COLO668 (cell line): ENCODE results near the gene LRRC51.
"Not testable (repeated sequence)": the region's sequence is repeated elsewhere in the genome, so short reads cannot be mapped to it uniquely, and the experiment has no call there.

Experiments used
- DNase-seq: peaks from one replicate; lab custom pipeline; 2025; ENCODE audit not compliant: unreplicated experiment; lab: John Stamatoyannopoulos, UW

The LRRC51 gene

GRCh38 chr11:72103754-72104167, 23.1 kb downstream of the LRRC51 start:
- DNase-seq: no peak

DNA sequence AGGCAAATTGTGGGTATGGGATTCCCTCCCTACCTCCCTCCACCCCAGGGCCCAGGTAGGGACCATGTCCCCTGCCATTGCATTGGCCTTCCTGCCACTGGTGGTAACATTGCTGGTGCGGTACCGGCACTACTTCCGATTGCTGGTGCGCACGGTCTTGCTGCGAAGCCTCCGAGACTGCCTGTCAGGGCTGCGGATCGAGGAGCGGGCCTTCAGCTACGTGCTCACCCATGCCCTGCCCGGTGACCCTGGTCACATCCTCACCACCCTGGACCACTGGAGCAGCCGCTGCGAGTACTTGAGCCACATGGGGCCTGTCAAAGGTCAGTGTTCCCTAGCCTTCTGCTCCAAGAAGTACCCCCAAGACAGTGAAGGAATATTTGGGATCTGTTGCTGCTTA, 25.2 kb downstream of the LRRC51 start, which contains the start of gene TOMT:
Gene TOMT (plus strand): TSS at position 37 of the 400 bp plus-strand sequence. CDS start 28 bp downstream, at position 65.
- DNase-seq: no peak

DNA sequence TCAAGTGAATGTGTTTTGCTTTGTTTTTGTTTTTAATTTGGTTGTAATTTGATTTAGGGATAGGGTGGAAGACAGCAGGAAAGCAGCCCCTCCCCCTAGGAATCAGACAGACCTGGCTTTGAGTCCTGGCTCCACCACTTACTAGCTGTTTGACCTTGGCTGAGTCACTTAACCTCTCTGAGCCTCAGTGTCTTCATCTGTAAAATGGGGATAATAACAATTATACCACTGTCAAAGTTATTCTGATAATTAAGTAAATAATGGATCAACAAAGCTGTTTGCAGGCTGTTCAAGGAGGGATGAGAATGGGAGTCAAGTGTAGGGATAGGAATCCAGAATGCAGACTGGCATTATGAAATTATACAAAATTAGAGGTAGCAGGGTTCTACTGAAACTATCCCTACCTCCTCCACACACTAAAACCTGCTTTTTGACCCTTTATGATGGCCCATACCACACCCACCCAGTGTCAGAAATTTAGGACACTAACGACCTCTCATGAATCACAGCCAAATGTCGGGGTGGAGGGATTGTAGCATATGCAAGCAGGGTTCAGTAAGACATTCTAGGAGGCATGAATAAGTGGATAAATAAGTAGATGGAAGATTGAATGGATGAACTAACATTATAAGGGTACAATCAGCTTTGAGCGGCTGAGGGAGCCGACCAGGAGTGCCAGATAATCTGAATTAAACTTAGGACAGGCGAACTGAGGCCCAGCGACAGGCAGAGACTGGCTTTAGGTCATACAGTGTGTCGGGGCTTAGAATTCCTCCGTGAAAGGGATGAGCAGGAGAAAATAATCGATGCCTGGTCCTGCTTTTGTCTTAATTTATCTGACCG, 30.9 kb downstream of the LRRC51 start:
- DNase-seq: no peak

DNA sequence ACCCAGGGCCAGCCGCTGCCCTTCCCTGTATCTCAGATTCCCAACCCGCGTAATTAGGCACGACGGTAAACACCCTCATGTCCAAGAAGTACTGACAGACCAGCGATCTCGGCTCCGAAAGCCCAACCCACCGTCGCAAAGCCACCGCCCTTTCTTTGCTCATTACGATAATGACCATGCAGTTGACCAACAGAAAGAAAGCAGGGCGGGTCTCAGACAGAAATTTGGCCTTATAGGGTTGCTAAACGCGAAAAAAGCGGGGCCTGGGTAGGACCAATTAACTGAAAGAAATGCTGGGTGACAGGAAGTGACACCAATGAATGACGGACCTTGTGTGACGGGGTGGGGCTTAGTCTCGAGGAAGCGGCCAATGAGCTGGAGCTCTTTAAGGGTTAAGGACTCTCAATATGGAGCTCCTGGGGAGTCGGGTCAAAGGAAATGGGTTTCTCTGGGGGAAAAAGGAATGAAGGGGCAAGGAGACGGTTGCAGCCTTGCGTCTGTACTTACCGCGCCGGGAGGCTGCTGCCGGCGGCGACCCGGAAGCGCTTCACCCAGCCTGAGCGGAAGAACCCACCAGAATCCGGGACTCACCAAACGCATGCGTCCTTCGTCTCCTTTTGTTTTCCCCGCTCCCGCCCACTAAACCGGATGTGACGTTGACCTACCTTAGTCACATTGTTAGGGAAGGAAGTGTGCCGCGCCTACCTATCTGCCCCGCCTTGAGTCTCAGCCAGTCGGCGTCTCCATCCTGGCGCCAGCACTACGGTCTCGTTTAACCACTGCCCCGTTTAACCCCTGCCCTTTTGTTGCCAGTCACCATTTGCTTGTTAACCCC, 31.7 kb downstream of the LRRC51 start, which contains the start of gene ANAPC15:
Gene ANAPC15 (minus strand): TSS at position 553 of the 835 bp plus-strand sequence. CDS start 1,419 bp downstream, outside the sequence.
- peak; percentile 93 for DNase-seq

- no peak for DNase-seq
These were observed 32.5 kb downstream of the LRRC51 start for GRCh38 chr11:72112978-72113808.

DNA sequence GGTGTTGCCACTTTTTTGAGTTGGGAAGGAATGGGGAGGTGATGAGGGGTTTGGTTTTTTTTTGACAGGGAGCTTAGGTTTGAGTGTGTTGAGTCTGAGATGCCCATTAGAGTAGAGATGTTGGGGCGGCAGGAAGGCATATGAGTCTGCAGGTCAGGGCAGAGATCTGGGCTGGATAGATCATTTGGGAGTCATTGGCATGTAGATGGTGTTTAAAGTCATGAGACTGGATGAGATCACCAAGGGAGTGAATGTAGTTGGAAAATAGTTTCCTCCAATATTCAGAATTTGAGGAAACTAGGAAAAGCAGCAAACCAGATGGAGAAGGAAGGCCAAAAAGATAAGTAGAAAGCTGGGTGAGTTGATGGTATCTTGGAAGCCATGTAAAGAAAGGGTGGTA, 33.9 kb downstream of the LRRC51 start:
- DNase-seq: no peak

DNA sequence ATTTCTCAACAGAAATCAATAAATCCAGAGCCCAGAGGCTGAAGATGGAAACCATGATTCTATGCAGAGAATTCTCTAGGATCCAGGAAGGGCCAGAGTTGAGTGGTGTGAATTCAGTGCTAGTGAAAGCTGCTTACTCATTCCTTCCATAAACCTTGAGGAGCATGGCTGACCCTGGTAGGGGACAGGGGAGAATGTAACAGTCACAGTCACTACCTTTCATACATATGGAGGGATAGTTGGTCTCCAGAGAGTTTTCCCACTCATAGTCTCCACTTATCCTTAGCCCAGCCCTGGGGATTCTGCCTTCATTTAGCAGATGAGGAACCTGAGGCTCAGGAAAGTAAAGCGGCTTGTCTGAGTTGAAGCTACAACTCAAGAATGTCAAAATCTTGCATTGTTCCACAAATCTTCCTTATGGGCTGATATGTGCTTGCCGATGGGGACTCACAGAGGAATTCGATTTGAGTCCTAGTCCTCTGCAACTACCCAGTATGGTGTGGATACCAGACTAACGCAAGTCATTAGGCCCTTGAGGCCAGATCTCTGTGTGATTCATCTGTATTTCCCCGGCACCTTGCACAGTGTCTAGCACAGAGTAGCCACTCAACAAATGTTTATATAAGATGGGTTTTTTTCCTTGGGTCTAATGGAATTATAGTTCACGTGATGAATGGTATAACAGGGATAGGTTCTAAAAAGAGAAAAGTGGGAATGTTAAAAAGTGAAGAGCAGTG, 35.5 kb downstream of the LRRC51 start:
- DNase-seq: no peak

DNA sequence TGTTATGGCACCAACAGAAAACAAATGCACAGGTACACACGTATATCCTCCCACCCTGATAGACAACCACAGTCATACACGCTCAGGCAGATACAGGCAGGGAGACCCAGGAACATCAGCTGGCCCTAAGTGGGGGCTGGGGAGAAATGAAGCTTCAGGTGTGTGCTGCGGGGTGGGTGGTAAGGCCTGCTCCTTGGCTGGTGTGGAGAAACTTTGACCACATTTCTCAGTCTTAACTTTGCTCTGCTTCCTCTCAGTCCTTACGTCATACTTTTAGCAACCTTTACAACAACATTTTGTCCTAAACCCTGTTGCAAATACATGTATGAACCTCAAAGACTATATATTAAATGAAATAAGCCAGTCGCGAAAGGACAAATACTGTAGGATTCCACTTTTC, 38.5 kb downstream of the LRRC51 start:
- no peak for DNase-seq

DNA sequence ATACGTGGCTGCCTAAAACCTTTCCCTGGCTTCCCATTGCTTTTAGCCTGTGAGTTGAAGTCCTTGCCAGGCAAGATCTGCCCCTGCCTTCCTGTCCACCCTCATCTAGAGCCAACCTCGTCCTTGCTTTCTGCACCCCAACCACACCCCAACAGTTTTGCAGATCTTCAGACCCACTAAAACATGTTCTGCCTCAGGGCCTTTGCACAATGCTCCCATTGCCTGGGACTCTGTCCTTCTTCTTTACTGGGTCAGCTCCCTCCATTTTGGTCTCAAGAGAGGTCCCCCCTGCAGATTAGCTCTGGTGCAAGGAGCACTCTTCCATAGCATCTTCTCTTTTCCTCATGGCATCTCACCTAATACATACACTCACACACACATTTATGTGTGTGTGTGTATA, 40.3 kb downstream of the LRRC51 start:
- DNase-seq: no peak

- DNase-seq: no peak
These were observed 42.0 kb downstream of the LRRC51 start for GRCh38 chr11:72122607-72123006.

DNA sequence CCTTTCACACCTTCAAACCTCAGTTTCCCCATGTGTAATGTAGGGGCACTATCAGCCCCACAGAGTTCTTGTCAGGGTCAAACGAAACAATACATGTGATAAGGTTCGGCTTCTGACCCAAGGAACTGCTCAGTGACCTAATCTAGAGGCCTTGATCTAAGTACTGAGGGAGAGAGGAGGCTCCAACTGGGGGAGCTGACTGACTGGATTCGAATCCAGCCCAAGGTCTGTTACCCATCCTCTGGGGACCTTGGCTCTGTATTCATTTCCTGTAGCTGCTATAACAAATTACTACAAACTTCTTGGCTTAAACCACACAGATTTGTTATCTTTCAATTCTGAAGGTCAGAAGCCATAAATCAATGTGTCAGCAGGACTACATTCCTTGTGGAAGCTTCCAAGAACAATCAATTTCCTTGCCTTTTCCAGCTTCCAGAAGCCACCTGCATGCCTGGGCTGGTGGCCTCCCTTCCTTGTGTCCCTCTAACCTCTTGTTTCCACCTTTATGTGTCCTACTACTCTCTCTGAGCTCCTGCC, 42.5 kb downstream of the LRRC51 start:
- DNase-seq: no peak

DNA sequence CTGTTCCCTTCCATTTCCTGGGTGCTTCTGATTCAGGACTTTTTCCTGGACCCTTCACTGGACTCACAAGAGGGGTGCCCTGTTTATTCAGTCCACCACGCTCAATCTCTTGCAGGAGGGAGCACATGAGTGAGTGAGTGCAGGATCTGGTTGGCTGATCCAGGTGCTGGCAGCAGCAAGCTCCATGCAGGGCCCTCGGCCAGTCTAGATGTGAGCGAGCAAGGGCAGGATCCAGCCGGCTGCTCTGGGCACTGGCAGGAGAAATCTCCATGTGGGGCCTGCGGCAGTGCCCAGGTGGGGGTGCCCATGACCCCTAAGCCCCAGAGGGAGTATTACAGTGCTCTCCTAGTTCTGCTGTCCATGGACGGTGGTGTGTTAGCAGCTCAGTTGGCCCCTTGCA, 43.4 kb downstream of the LRRC51 start:
- DNase-seq: no peak

GRCh38 chr11:72125956-72126355, 45.3 kb downstream of the LRRC51 start:
- no peak for DNase-seq

DNA sequence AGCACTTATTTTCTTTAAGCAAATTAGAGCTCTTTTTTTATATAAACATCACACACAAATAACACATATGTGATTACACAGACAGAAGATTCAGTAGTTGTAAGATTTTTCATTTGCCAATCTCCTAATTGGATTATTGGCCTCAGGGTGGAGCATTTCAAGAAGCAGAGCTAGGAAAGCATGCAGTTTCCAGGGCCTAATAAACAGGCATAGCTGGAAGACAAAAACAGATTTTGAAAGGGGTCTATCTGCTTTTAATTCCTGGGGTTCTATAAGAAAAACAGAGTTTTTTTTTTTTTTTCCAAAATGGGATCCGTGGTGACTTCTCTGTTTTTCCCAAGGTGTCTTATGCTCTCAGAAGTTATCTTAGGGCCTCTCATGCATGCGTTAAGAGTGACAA, 47.3 kb downstream of the LRRC51 start:
- DNase-seq: no peak

- DNase-seq: no peak
These were observed 48.7 kb downstream of the LRRC51 start for GRCh38 chr11:72129381-72129780.

GRCh38 chr11:72132646-72133045, 52.0 kb downstream of the LRRC51 start:
- no peak for DNase-seq

DNA sequence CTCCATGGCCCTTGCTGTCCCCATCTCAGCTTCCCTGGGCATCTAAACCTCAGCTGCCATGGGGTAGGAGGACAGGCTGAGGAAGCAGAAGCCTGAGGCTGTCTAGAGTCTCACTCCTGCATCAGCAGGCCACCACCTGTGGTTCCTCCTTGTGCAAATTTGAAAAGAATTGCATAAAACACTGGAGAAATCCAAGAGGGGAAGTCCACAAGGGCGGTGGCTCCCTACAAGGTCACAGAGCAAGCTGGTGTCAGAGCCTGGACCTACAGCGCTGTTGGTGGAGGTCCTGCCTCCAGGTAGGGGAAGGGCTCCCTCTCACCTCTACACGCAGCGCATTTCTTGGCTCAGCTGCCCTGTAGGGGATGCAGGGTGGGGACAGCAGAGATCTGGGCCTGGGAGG, 54.8 kb downstream of the LRRC51 start, which contains the start of gene FOLR3:
Gene FOLR3 (plus strand): TSS at position 253 of the 400 bp plus-strand sequence. CDS start 228 bp downstream, outside the sequence.
- not testable (repeated sequence) for DNase-seq

GRCh38 chr11:72135891-72136683, 55.4 kb downstream of the LRRC51 start:
- no peak for DNase-seq

DNA sequence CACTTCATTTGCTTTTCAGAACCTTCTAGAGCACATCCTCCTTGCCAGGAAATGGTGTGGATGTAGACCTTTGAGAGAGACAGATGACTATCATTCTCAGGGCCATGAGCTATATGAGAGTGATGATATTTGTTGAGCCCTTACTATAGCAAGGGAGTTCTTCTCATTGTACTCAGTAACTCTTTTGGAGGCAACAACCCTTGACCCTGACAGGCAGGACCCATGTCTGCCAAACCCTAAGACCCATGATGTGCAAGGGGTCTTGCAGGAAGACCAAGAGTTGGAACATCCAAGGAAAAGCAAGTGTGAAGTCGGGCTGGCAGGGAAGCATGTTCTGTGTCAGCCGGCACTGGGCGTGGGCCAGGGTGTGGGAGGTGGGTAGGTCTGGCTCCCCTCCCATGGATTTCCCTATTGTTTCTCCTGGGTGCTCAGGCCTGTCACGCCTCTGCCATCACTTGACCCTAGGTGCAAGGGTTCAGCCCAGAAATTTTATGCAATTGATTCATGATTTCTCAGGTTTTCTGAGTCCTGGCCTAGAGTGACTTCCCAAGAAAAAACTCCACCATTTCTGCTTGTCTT, 56.1 kb downstream of the LRRC51 start:
- DNase-seq: no peak
